ENCODE results near the gene B4GALT5.
"Not testable (repeated sequence)": the region's sequence is repeated elsewhere in the genome, so short reads cannot be mapped to it uniquely, and the experiment has no call there.

Gene B4GALT5

DNA sequence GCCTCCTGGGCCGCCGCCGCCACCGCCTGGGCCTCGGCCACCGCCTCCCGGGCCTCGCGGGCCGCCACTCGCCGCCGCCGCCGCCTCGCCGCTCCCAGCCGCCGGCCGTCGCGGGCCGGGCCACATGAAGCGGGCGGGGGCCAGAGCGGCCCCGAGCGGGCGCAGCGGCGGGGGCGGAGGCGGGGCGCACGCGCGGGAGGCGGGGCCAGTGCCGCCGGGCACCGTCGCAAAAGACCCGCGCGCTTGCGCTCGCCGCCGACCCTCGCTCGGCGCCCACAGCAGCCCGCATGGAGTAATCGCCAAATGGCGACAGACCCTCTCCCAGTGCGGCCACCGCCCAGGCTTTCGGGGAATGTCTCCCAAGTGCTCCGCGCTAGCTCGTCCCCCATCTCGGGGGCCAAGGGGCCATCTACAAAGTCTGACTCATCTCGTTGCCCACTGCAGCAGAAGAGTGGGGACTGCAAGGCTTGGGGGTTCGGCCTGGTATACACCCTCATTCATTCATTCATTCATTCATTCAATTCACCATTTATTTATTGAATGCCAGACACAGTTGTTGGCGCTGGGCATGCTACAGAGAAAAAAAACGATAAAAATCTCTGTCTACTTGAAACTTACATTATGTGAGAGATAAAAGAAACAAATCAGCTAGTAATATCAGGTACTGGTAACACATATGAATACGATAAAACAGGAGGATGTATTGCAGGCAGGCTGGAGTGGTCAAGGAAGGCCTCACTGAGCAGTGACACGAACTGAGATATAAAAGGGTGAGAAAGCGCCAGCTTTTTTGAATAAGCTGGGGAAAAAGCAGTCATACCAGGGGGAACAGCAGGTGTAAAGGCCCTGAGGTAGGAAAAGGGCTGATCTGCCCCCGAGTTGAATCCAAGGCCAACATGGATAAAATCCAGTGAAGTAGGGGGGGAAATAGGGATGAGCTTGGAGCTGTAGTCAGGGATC is at the start of gene B4GALT5:
Gene B4GALT5, minus strand, starts transcription at position 126 of the 960 bp plus-strand sequence. CDS start 188 bp downstream, outside the sequence.
- TF ChIP-seq CTCF (conservative IDR thresholded peaks at IDR 0.05): peak; percentile 3; the same call in 1 of the 2 replicates
- H3K27ac ChIP-seq: peak within 1 kb of the TSS; percentile 94

GRCh38 chr20:49762940-49763766 is 49.5 kb upstream of the B4GALT5 start:
- H3K27ac ChIP-seq: no peak overlapping the region
- TF ChIP-seq CTCF (conservative IDR thresholded peaks at IDR 0.05): no peak

DNA sequence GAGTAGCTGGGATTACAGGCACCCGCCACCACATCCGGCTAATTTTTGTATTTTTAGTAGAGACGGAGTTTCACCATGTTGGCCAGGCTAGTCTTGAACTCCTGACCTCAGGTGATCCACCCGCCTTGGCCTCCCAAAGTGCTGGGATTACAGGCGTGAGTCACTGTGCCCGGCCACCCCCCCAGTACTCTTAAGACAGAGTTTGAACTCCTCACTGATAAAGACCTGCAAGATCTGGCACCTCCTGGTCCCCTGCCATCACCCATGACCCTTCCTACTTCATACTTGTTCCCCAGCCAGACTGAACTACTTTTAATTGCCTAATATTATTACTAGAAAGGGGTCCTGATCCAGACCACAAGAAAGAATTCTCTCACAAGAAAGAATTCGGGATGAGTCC is 48.2 kb upstream of the B4GALT5 start:
- H3K27ac ChIP-seq: not testable (repeated sequence)

DNA sequence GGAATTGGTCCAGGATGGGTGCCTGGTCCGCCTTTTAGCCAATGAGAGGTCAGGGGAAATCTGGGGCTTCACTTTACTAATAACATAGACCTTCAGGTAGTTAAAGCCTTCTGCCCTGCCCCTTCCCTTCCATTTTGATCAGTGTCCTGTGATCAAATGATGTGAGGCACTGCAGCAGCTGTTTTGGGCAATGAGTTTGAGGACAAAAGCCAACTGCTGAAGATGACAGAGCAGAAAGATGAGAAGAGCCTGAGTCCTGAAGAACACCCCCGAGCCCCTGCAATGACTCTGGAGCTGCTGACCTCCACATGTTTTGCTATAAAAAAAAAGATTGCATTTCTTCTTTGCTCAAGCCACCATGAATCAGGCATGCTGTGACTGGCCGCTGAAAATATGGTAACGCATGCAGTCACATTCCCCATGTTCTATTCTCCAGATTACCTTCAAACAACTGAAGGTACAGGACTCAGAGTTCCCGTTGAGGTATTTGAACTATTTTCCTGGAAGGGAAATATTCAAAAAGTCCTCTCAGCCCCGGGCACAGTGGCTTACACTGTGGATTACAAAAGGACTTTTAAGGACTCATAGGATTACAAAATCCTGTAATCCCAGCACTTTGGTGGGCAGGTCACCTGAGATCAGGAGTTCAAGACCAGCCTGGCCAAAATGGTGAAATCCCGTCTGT is 45.7 kb upstream of the B4GALT5 start:
- TF ChIP-seq CTCF (conservative IDR thresholded peaks at IDR 0.05): no peak
- H3K27ac ChIP-seq: no peak overlapping the region

DNA sequence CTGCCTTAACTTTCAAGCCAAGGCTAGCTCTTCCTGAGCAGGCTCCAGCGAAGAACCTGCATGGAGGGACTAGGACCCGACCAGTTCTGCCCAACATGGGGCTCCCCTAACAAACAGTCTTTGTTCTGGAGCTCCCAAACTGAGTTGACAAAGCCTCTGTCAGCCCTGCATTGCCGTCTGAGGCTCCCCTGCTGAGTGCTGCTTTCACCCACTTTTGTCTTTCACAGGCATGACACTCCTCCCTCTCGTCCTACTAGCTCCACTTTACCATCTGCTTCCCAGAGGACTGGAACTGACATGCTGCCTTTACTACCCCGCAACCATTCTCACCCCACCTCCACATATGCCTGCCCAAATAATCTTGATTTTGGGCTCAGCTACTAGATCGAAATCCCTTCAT is 45.1 kb upstream of the B4GALT5 start:
- no peak overlapping the region for H3K27ac ChIP-seq

DNA sequence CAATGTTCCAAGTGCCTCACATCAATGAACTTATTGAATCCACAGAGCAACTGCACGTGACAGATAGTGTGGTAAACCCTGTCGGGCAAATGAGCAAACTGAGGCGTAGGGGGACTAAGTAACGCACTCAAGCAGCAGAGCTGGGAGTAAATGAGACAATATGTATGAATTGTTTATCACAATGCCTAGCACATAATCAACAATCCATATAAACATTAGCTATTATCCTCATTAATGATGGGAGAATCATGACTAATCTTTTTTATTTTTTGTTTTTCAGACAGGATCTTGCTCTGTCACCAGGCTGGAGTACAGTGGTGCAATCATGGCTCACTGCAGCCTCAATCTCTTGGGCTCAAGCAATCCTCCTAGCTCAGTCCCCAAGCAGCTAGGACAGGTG is 43.9 kb upstream of the B4GALT5 start:
- no peak overlapping the region for H3K27ac ChIP-seq
- TF ChIP-seq CTCF (conservative IDR thresholded peaks at IDR 0.05): no peak

More for the DNA sequence above, 45.1 kb upstream of the B4GALT5 start:
- TF ChIP-seq CTCF (conservative IDR thresholded peaks at IDR 0.05): no peak

GRCh38 chr20:49756241-49756640 is 42.6 kb upstream of the B4GALT5 start:
- no peak overlapping the region for H3K27ac ChIP-seq
- TF ChIP-seq CTCF (conservative IDR thresholded peaks at IDR 0.05): no peak

Data from VCaP (cell line).